ENCODE measurements around the gene RAPGEF2.

GRCh38 chr4:159307929-159308328 lies 205.1 kb downstream of the RAPGEF2 start:
- TF ChIP-seq, protein P1, sequence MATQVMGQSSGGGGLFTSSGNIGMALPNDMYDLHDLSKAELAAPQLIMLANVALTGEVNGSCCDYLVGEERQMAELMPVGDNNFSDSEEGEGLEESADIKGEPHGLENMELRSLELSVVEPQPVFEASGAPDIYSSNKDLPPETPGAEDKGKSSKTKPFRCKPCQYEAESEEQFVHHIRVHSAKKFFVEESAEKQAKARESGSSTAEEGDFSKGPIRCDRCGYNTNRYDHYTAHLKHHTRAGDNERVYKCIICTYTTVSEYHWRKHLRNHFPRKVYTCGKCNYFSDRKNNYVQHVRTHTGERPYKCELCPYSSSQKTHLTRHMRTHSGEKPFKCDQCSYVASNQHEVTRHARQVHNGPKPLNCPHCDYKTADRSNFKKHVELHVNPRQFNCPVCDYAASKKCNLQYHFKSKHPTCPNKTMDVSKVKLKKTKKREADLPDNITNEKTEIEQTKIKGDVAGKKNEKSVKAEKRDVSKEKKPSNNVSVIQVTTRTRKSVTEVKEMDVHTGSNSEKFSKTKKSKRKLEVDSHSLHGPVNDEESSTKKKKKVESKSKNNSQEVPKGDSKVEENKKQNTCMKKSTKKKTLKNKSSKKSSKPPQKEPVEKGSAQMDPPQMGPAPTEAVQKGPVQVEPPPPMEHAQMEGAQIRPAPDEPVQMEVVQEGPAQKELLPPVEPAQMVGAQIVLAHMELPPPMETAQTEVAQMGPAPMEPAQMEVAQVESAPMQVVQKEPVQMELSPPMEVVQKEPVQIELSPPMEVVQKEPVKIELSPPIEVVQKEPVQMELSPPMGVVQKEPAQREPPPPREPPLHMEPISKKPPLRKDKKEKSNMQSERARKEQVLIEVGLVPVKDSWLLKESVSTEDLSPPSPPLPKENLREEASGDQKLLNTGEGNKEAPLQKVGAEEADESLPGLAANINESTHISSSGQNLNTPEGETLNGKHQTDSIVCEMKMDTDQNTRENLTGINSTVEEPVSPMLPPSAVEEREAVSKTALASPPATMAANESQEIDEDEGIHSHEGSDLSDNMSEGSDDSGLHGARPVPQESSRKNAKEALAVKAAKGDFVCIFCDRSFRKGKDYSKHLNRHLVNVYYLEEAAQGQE (IDR thresholded peaks at IDR 0.05; ENCODE audit: unreplicated experiment): no peak
- TF ChIP-seq EZH2 (IDR thresholded peaks at IDR 0.05; ENCODE audit: low read depth, unreplicated experiment): no peak
- TF ChIP-seq CTCF (conservative IDR thresholded peaks at IDR 0.05; ENCODE audit: low read depth in 2 of 2): no peak
- TF ChIP-seq JUNB (IDR thresholded peaks at IDR 0.05; ENCODE audit: unreplicated experiment): no peak
- TF ChIP-seq STAT1 (IDR thresholded peaks at IDR 0.05; ENCODE audit: unreplicated experiment): no peak
- no peak for TF ChIP-seq POLR2AphosphoS5 (IDR thresholded peaks at IDR 0.05; ENCODE audit: low read depth)
- no peak for TF ChIP-seq EZH2phosphoT487 (IDR thresholded peaks at IDR 0.05; ENCODE audit: unreplicated experiment)
- TF ChIP-seq ZNF114 (CRISPR knock-in tag; IDR thresholded peaks at IDR 0.05): no peak
- TF ChIP-seq, protein P2, sequence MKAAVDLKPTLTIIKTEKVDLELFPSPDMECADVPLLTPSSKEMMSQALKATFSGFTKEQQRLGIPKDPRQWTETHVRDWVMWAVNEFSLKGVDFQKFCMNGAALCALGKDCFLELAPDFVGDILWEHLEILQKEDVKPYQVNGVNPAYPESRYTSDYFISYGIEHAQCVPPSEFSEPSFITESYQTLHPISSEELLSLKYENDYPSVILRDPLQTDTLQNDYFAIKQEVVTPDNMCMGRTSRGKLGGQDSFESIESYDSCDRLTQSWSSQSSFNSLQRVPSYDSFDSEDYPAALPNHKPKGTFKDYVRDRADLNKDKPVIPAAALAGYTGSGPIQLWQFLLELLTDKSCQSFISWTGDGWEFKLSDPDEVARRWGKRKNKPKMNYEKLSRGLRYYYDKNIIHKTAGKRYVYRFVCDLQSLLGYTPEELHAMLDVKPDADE (IDR thresholded peaks at IDR 0.05): no peak
